Body of pancreas (tissue), 4 donors: ENCODE measurements around the gene ANKRD44.

ENCODE experiments used
- CTCF ChIP-seq, 7 experiments: fragments of 450-650 bp in 4 of 7; fragments of 200-600 bp in 3 of 7; sonication (generic) in 3 of 7; IDR thresholded peaks; one replicate each; pipeline ENCODE4 v1.5.1; 2016 to 2019; ENCODE audit warnings: antibody characterized with exemption in 7 of 7
- POLR2A ChIP-seq, 3 donors: fragments of 450-650 bp; IDR thresholded peaks; one replicate each; pipeline ENCODE4 v1.6.1; 2016; ENCODE audit warnings: antibody characterized with exemption in 3 of 3, mild to moderate bottlenecking in 2 of 3

GRCh38 chr2:197284956-197285355, 25.6 kb downstream of the ANKRD44 start:
- TF ChIP-seq CTCF (IDR thresholded peaks at IDR 0.05) (no peak), POLR2A (IDR thresholded peaks at IDR 0.05) (no peak)
